Measurements from ENCODE around the gene NDE1. TPM values are rescaled to one million over a fixed set of nuclear protein-coding genes. Genes with fewer than 3 reads are reported as not detected.

Gene NDE1
- total RNA-seq, 1 donor from 2014 or later = 45.3 TPM

DNA sequence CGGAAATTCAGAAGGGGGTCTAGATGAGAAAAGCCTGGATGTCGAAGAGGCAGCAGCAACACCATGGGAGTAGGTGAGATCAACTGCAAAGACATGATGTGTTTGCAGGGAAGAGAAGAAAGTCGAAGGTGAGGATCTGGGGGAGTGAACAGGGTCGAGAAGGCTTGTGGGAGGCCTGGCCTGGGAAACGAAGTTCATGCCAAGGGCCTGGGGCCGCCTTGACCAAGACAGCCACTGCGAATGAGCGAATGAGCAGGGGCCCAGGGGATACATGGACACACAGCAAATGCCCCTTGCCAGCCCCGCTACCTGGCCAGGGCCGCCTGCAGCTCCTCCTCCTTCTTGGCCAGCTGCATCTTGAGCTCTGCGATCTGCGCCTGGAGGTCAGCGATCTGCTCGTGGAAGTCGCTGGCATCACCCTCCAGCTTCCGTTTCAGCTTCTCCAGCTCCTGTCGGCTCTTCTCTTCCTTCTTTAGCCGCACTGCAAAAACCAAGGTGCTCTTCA is 87.1 kb downstream of the NDE1 start:
- no peak for DNase-seq (ENCODE audit: low read depth)
- H3K4me3 ChIP-seq (ENCODE audit: low read depth, low read length) = no peak overlapping the region
- TF ChIP-seq, protein P1, sequence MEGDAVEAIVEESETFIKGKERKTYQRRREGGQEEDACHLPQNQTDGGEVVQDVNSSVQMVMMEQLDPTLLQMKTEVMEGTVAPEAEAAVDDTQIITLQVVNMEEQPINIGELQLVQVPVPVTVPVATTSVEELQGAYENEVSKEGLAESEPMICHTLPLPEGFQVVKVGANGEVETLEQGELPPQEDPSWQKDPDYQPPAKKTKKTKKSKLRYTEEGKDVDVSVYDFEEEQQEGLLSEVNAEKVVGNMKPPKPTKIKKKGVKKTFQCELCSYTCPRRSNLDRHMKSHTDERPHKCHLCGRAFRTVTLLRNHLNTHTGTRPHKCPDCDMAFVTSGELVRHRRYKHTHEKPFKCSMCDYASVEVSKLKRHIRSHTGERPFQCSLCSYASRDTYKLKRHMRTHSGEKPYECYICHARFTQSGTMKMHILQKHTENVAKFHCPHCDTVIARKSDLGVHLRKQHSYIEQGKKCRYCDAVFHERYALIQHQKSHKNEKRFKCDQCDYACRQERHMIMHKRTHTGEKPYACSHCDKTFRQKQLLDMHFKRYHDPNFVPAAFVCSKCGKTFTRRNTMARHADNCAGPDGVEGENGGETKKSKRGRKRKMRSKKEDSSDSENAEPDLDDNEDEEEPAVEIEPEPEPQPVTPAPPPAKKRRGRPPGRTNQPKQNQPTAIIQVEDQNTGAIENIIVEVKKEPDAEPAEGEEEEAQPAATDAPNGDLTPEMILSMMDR (conservative IDR thresholded peaks at IDR 0.05; ENCODE audit: low read depth, low read length) = no peak

DNA sequence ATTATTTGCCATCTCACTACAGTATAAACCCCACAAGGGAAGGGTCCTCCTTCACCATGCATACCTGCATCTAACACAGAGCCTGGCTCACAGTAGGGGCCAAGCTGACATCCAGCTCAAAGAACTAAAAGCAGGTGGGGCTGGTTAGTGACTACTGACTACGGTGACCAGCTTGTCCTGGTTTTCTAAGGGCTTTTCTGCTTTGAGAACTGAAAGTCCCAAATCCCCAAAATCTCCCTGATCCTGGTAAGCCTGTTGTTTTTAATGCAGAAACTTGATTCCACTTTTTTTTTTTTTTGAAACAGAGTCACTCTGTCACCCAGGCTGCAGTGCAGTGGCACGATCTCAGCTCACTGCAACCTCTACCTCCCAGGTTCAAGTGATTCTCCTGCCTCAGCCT is 89.4 kb downstream of the NDE1 start:
- TF ChIP-seq, protein P1 (conservative IDR thresholded peaks at IDR 0.05; ENCODE audit: low read depth, low read length) = no peak
- no peak for DNase-seq (ENCODE audit: low read depth)
- no peak overlapping the region for H3K4me3 ChIP-seq (ENCODE audit: low read depth, low read length)

DNA sequence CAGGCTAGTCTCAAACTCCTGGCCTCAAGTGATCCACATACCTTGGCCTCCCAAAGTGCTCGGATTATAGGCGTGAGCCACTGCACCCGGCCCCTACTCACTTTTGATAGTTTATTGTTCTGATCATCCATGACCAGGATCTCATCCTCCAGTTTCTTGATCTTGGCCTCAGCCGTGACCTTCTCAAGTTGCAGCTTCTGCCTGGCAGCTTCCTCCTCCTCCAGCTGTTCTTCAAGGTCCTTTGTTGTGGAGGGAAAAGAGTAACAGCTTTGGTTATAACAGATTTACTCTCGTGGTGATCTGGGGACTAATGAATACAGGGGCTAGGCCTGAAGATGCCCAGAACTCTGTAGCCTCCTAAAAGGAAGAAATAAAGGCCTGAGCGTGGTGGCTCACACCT is 89.9 kb downstream of the NDE1 start:
- H3K4me3 ChIP-seq (ENCODE audit: low read depth, low read length) = no peak overlapping the region
- no peak for DNase-seq (ENCODE audit: low read depth)
- TF ChIP-seq, protein P1 (conservative IDR thresholded peaks at IDR 0.05; ENCODE audit: low read depth, low read length) = no peak

DNA sequence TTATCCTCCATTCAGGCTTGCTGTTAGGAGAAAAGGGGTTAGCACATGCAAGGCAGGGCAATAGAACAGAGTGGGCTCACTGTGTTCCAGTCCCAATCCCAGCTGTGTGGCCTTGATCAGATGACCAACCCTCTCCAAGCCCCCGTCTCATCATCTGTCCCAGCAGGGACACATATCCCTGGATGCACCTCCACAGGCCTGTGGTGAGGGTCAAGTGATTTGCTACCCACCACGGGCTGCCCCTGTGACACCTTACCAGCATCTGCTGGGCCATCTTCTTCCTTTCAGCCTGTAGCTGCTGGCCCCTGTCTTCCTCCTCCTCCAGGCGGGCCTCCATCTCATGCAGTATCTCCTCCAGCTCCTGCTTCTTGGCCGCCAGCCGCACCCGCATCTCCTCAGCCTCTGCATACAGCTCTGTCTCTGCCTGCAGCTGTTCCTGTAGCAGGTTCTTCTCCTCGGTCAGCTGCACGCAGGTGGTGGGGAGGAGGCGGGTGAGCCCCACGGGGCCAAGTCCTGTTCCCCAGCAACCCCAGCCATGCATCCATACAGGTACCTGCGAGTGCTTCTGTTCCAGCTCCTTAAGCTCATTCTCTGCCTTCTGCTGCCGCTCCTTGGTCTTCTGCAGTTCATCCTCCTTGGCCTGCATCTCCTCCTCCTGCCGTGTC is 91.3 kb downstream of the NDE1 start:
- TF ChIP-seq, protein P1 (conservative IDR thresholded peaks at IDR 0.05; ENCODE audit: low read depth, low read length) = no peak
- DNase-seq (ENCODE audit: low read depth) = no peak
- no peak overlapping the region for H3K4me3 ChIP-seq (ENCODE audit: low read depth, low read length)

DNA sequence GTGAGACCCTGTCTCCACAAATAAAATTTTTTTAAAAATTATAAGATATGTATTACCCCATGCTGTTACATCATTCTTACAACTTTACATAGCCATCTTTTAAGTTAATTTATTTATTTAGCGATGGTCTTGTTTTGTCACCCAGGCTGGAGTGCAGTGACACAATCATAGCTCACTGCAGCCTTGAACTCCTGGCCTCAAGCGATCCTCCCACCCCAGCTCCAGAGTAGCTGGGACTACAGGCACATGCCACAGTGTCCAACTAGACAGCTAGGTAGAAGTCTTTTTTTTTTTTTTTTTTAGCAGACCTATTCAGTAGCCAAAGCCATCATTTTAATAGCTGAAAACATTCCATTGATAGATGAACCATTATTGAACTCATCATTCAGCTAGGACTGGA is 92.7 kb downstream of the NDE1 start:
- H3K4me3 ChIP-seq (ENCODE audit: low read depth, low read length) = no peak overlapping the region
- TF ChIP-seq, protein P1 (conservative IDR thresholded peaks at IDR 0.05; ENCODE audit: low read depth, low read length) = no peak
- no peak for DNase-seq (ENCODE audit: low read depth)

DNA sequence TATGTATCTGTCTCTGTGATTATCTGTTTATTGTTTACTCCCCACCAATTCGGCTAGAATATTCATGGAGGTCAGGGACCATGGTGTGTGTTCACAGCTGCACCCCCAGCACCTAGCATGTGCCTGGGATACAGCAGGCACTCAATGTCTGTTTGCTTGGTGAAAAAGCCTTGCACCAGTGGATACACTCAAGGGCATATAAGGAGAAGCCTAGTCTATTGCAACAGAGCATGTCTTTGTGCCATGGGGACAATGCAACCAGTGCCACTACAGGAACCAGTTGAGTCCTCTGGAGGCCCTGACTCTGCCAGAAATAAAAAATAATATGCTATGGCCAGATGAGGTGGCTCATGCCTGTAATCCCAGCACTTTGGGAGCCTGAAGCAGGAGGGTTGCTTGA is 93.6 kb downstream of the NDE1 start:
- H3K4me3 ChIP-seq (ENCODE audit: low read depth, low read length) = no peak overlapping the region
- DNase-seq (ENCODE audit: low read depth) = no peak
- TF ChIP-seq, protein P1 (conservative IDR thresholded peaks at IDR 0.05; ENCODE audit: low read depth, low read length) = no peak

DNA sequence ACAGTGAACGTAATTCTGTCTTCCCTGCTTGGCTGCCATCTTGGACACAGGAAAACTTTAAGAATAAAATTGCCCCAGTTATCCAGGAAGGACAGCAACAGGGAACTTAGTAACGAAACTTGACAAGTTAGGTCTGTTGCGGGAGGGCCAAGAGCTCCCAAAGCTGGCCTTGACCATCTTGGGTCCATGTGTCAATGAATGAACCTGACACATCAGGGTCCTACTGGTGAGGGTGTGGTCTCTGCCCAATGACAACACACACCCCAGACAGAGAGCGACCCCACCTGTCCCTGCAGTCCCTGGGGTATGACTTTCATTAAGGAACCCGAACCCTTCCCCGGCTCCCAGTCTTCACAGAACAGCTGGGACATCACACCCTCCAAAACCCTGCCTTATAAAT is 96.3 kb downstream of the NDE1 start:
- H3K4me3 ChIP-seq (ENCODE audit: low read depth, low read length) = no peak overlapping the region
- TF ChIP-seq, protein P1 (conservative IDR thresholded peaks at IDR 0.05; ENCODE audit: low read depth, low read length) = no peak
- DNase-seq (ENCODE audit: low read depth) = no peak
